ENCODE measurements around the gene HOXD11. TPM values are rescaled to one million over a fixed set of nuclear protein-coding genes. Genes with fewer than 3 reads are reported as not detected.

Gene HOXD11
- polyA plus RNA-seq, 4 donors, result 46.0 to 89.2 (median 64.9) TPM

- peak in 2 of 4 donors; percentile 61 to 62 for DNase-seq (ENCODE audit: low read depth in 4 of 4, low spot score in 2 of 4)
Measured at GRCh38 chr2:176158855-176159662, 52.0 kb downstream of the HOXD11 start.

Other genes starting within 250 kb of the HOXD11 start
- 10 to 100 TPM; 22.4 to 28.4 (median 25.9) TPM for gene LNPK, start 105.0 kb upstream of the HOXD11 start, polyA plus RNA-seq (ENCODE audit: insufficient read length in 4 of 4)
- under 1 TPM in 1 of 4 donors, not detected in 3; 0.05 TPM for gene EVX2, start 23.3 kb upstream of the HOXD11 start, polyA plus RNA-seq (ENCODE audit: insufficient read length in 4 of 4)
- gene HOXD13, start 14.6 kb upstream of the HOXD11 start, polyA plus RNA-seq (ENCODE audit: insufficient read length in 4 of 4), result under 1 TPM in 3 of 4 donors, not detected in 1; 0.09 to 0.65 (median 0.24) TPM
- under 1 TPM; 0.27 to 0.79 (median 0.35) TPM for gene HOXD12, start 7.5 kb upstream of the HOXD11 start, polyA plus RNA-seq (ENCODE audit: insufficient read length in 4 of 4)
- 100 to 1,000 TPM; 132 to 203 (median 164) TPM for gene HOXD10, start 9.5 kb downstream of the HOXD11 start, polyA plus RNA-seq (ENCODE audit: insufficient read length in 4 of 4)
- gene HOXD9, start 15.4 kb downstream of the HOXD11 start, polyA plus RNA-seq (ENCODE audit: insufficient read length in 4 of 4), result 100 to 1,000 TPM in 1 of 4 donors, 10 to 100 TPM in 3; 58.5 to 104 (median 89.0) TPM
- gene HOXD8, start 22.4 kb downstream of the HOXD11 start, polyA plus RNA-seq (ENCODE audit: insufficient read length in 4 of 4), result 100 to 1,000 TPM; 169 to 217 (median 195) TPM
- gene HOXD4, start 44.3 kb downstream of the HOXD11 start, polyA plus RNA-seq (ENCODE audit: insufficient read length in 4 of 4), result 10 to 100 TPM; 31.2 to 73.9 (median 56.7) TPM
- 10 to 100 TPM; 21.7 to 30.9 (median 30.3) TPM for gene HOXD3, start 50.0 kb downstream of the HOXD11 start, polyA plus RNA-seq (ENCODE audit: insufficient read length in 4 of 4)
- gene HOXD1, start 81.4 kb downstream of the HOXD11 start, polyA plus RNA-seq (ENCODE audit: insufficient read length in 4 of 4), result 10 to 100 TPM in 1 of 4 donors, 1 to 10 TPM in 3; 9.2 to 14.6 (median 9.6) TPM
- gene MTX2, start 162.2 kb downstream of the HOXD11 start, polyA plus RNA-seq (ENCODE audit: insufficient read length in 4 of 4), result 100 to 1,000 TPM in 1 of 4 donors, 10 to 100 TPM in 3; 81.0 to 109 (median 90.4) TPM